Endodermal cell (in vitro differentiated cells): Measurements from ENCODE around the gene CAPN11. TPM values are rescaled to one million over a fixed set of nuclear protein-coding genes. Genes with fewer than 3 reads are reported as not detected.

ENCODE experiments used
- DNase-seq: peaks from one replicate; pipeline ENCODE4 v3.0.0-alpha.2; 2017
- H3K27ac ChIP-seq: 2 replicates; pipeline ENCODE4 v1.5.1; 2013; ENCODE audit warnings: mild to moderate bottlenecking, low read depth, low read length, moderate library complexity
- H3K27me3 ChIP-seq: 2 replicates; pipeline ENCODE4 v1.6.1; 2013; ENCODE audit warnings: mild to moderate bottlenecking, low read length, moderate library complexity; ENCODE audit not compliant: insufficient read depth, control insufficient read depth, poor library complexity, severe bottlenecking
- H3K36me3 ChIP-seq: 2 replicates; pipeline ENCODE4 v1.7.0; 2013; ENCODE audit warnings: mild to moderate bottlenecking, low read length, moderate library complexity; ENCODE audit not compliant: control insufficient read depth, insufficient read depth
- H3K4me1 ChIP-seq: one replicate; pipeline ENCODE4 v1.7.0; 2013; ENCODE audit warnings: low read length; ENCODE audit not compliant: control insufficient read depth, insufficient read depth
- H3K4me3 ChIP-seq: 2 replicates; pipeline ENCODE4 v1.5.1; 2013; ENCODE audit warnings: mild to moderate bottlenecking, low read length, moderate library complexity
- H3K9ac ChIP-seq: 2 replicates; pipeline ENCODE4 v1.6.1; 2013; ENCODE audit warnings: mild to moderate bottlenecking, low read length, moderate library complexity; ENCODE audit not compliant: poor library complexity, severe bottlenecking; ENCODE audit errors: extremely low read depth
- H3K9me3 ChIP-seq: 2 replicates; pipeline ENCODE4 v1.6.1; 2013; ENCODE audit warnings: mild to moderate bottlenecking, low read length, moderate library complexity; ENCODE audit not compliant: control insufficient read depth
- H3K27ac Mint-ChIP-seq: 2 replicates; pipeline ENCODE4 v1.8.0; 2020; ENCODE audit warnings: mixed read lengths
- H3K27me3 Mint-ChIP-seq: 2 replicates; pipeline ENCODE4 v1.8.0; 2021; ENCODE audit warnings: mild to moderate bottlenecking, mixed read lengths; ENCODE audit not compliant: insufficient read depth
- H3K36me3 Mint-ChIP-seq: 2 replicates; pipeline ENCODE4 v1.8.0; 2020; ENCODE audit warnings: low read depth, mixed read lengths
- H3K4me1 Mint-ChIP-seq: 2 replicates; pipeline ENCODE4 v1.8.0; 2020; ENCODE audit warnings: mixed read lengths
- H3K4me3 Mint-ChIP-seq: 2 replicates; pipeline ENCODE4 v1.8.0; 2020; ENCODE audit warnings: mild to moderate bottlenecking, moderate library complexity, mixed read lengths
- H3K9me3 Mint-ChIP-seq: 2 replicates; pipeline ENCODE4 v1.8.0; 2020; ENCODE audit warnings: mild to moderate bottlenecking, mixed read lengths
- CTCF ChIP-seq: fragments of 200-600 bp; sonication (generic); conservative IDR thresholded peaks from 2 replicates; pipeline ENCODE4 v1.5.0; 2021; ENCODE audit warnings: antibody characterized with exemption, mild to moderate bottlenecking
- WGBS, 2 experiments: methylation state at CpG; one replicate each; pipeline versions ENCODE4 v1.1.5 to v1.1.7; 2013; ENCODE audit warnings: missing lambda C conversion rate in 2 of 2, mixed read lengths in 1 of 2; ENCODE audit not compliant: insufficient coverage in 1 of 2, insufficient read length in 1 of 2; 5-methylcytosine and 5-hydroxymethylcytosine counted together
- total RNA-seq, 2 donors: library from RNA; stranded (reverse); fragmentation: NEBNext Ultra II Directional in 1 of 2; extraction: Animal tissue kit (Norgen Biotek cat#: 25700) in 1 of 2; gene quantifications; 2 replicates in 1 of 2; 3 replicates in 1 of 2; pipeline ENCODE4 v1.2.1, GENCODE V29; 2021

CAPN11 gene
- total RNA-seq, 2 donors from 2014 or later = 0.53 to 1.2 TPM

- Mint-ChIP-seq H3K36me3 (peaks cover 19% of the 10 kb centered on the region), H3K27ac (no peak overlapping the region), H3K4me1 (peaks cover 19% of the 10 kb centered on the region), H3K9me3 (no peaks in the 10 kb centered on the region), H3K27me3 (peaks cover 2% of the 10 kb centered on the region), H3K4me3 (no peak overlapping the region)
- no peaks in the 10 kb centered on the region for H3K27me3 ChIP-seq
- no peak for DNase-seq
- H3K9ac ChIP-seq = no peak overlapping the region
- H3K4me1 ChIP-seq = no peaks in the 10 kb centered on the region
- H3K27ac ChIP-seq = no peak overlapping the region
- TF ChIP-seq CTCF = no peak
- H3K36me3 ChIP-seq = peaks cover 6% of the 10 kb centered on the region
- no peak overlapping the region for H3K4me3 ChIP-seq
- 94 to 95% methylated on average over 3 to 4 of the region's 4 CpGs for WGBS, 2 experiments
- H3K9me3 ChIP-seq = no peaks in the 10 kb centered on the region
Observed at GRCh38 chr6:44132476-44132875, 26.1 kb upstream of the CAPN11 start.

- Mint-ChIP-seq H3K4me1 (peaks cover 19% of the 10 kb centered on the region), H3K27ac (peak overlapping the region; percentile 77), H3K4me3 (no peak overlapping the region), H3K9me3 (no peaks in the 10 kb centered on the region), H3K27me3 (peaks cover under 1% of the 10 kb centered on the region), H3K36me3 (peaks cover 22% of the 10 kb centered on the region)
- Histone ChIP-seq H3K9ac (no peak overlapping the region), H3K27ac (peak overlapping the region; percentile 60), H3K4me3 (no peak overlapping the region), H3K36me3 (peaks cover 6% of the 10 kb centered on the region), H3K9me3 (no peaks in the 10 kb centered on the region), H3K27me3 (no peaks in the 10 kb centered on the region), H3K4me1 (no peaks in the 10 kb centered on the region)
- WGBS, 2 experiments = 63 to 70% methylated on average over 3 to 9 of the region's 9 CpGs
- peak; percentile 77 for DNase-seq
- peak; percentile 31 for TF ChIP-seq CTCF
Observed at GRCh38 chr6:44133003-44133931, 25.4 kb upstream of the CAPN11 start.

- Mint-ChIP-seq H3K27me3 (no peaks in the 10 kb centered on the region), H3K27ac (peak overlapping the region; percentile 30), H3K9me3 (no peaks in the 10 kb centered on the region), H3K36me3 (peaks cover 26% of the 10 kb centered on the region), H3K4me3 (no peak overlapping the region), H3K4me1 (peaks cover 19% of the 10 kb centered on the region)
- H3K36me3 ChIP-seq = peaks cover 6% of the 10 kb centered on the region
- no peaks in the 10 kb centered on the region for H3K4me1 ChIP-seq
- H3K27ac ChIP-seq = no peak overlapping the region
- no peak overlapping the region for H3K9ac ChIP-seq
- 87 to 88% methylated on average over 3 to 11 of the region's 12 CpGs for WGBS, 2 experiments
- H3K9me3 ChIP-seq = no peaks in the 10 kb centered on the region
- no peak for DNase-seq
- H3K4me3 ChIP-seq = no peak overlapping the region
- H3K27me3 ChIP-seq = no peaks in the 10 kb centered on the region
- no peak for TF ChIP-seq CTCF
Observed at GRCh38 chr6:44133981-44134711, 24.5 kb upstream of the CAPN11 start.
